ENCODE measurements around the gene MRC2.

The MRC2 gene

GRCh38 chr17:62713086-62713881, 85.8 kb downstream of the MRC2 start:
- H3F3A ChIP-seq (ENCODE audit: insufficient read depth, low read length), result no peaks in the 10 kb centered on the region
- TF ChIP-seq EZH2 (optimal IDR thresholded peaks at IDR 0.05; ENCODE audit: low read depth, low read length), result no peak
- no peak for TF ChIP-seq CTCF (IDR thresholded peaks at IDR 0.05; ENCODE audit: low read length)
- TF ChIP-seq EZH2phosphoT487 (IDR thresholded peaks at IDR 0.05; ENCODE audit: low read length), result no peak
- no peaks in the 10 kb centered on the region for H3K27me3 ChIP-seq (replicated peaks; ENCODE audit: insufficient read depth, low read length)
- no peaks in the 10 kb centered on the region for H3K4me1 ChIP-seq (ENCODE audit: low read length)
- H3K4me2 ChIP-seq (ENCODE audit: low read depth, low read length), result no peak overlapping the region
- no peaks in the 10 kb centered on the region for H4K20me1 ChIP-seq (ENCODE audit: insufficient read depth, low read length)
- H3K9me3 ChIP-seq (replicated peaks; ENCODE audit: insufficient read depth, low read length), result no peaks in the 10 kb centered on the region
- DNase-seq, result no peak
- no peak overlapping the region for H3K4me3 ChIP-seq (ENCODE audit: low read length)
- no peak overlapping the region for H2AFZ ChIP-seq (ENCODE audit: low read length)
- no peaks in the 10 kb centered on the region for H3K79me2 ChIP-seq (ENCODE audit: low read length)
- H3K36me3 ChIP-seq (replicated peaks; ENCODE audit: insufficient read depth, low read length), result no peaks in the 10 kb centered on the region
- H3K27ac ChIP-seq (ENCODE audit: low read length), result no peak overlapping the region
- H3K9ac ChIP-seq (ENCODE audit: low read length), result no peak overlapping the region
- H3K9me2 ChIP-seq (replicated peaks; ENCODE audit: insufficient read depth, low read length), result no peaks in the 10 kb centered on the region

- no peaks in the 10 kb centered on the region for H4K20me1 ChIP-seq (ENCODE audit: insufficient read depth, low read length)
- H3K79me2 ChIP-seq (ENCODE audit: low read length), result no peaks in the 10 kb centered on the region
- 0 out of 2 replicates have a peak, but pooled peaks cover 4% of the 10 kb centered on the region for H3K27me3 ChIP-seq (replicated peaks; ENCODE audit: insufficient read depth, low read length)
- H3F3A ChIP-seq (ENCODE audit: insufficient read depth, low read length), result no peaks in the 10 kb centered on the region
- no peak overlapping the region for H3K4me2 ChIP-seq (ENCODE audit: low read depth, low read length)
- no peak overlapping the region for H3K27ac ChIP-seq (ENCODE audit: low read length)
- no peak for TF ChIP-seq EZH2phosphoT487 (IDR thresholded peaks at IDR 0.05; ENCODE audit: low read length)
- TF ChIP-seq CTCF (IDR thresholded peaks at IDR 0.05; ENCODE audit: low read length), result no peak
- no peaks in the 10 kb centered on the region for H3K4me1 ChIP-seq (ENCODE audit: low read length)
- H3K9ac ChIP-seq (ENCODE audit: low read length), result no peak overlapping the region
- H2AFZ ChIP-seq (ENCODE audit: low read length), result no peak overlapping the region
- no peak overlapping the region for H3K4me3 ChIP-seq (ENCODE audit: low read length)
- H3K36me3 ChIP-seq (replicated peaks; ENCODE audit: insufficient read depth, low read length), result no peaks in the 10 kb centered on the region
- DNase-seq, result no peak
- H3K9me2 ChIP-seq (replicated peaks; ENCODE audit: insufficient read depth, low read length), result no peaks in the 10 kb centered on the region
- H3K9me3 ChIP-seq (replicated peaks; ENCODE audit: insufficient read depth, low read length), result no peaks in the 10 kb centered on the region
Observed at GRCh38 chr17:62714016-62714777, 86.7 kb downstream of the MRC2 start.

GRCh38 chr17:62715882-62716390, 88.5 kb downstream of the MRC2 start:
- DNase-seq, result no peak
- Histone ChIP-seq H3K27me3 (replicated peaks; ENCODE audit: insufficient read depth, low read length) (0 out of 2 replicates have a peak, but pooled peaks cover 4% of the 10 kb centered on the region), H3K9me3 (replicated peaks; ENCODE audit: insufficient read depth, low read length) (no peaks in the 10 kb centered on the region), H3K4me3 (ENCODE audit: low read length) (no peak overlapping the region), H3K27ac (ENCODE audit: low read length) (no peak overlapping the region), H3K36me3 (replicated peaks; ENCODE audit: insufficient read depth, low read length) (no peaks in the 10 kb centered on the region), H3K9me2 (replicated peaks; ENCODE audit: insufficient read depth, low read length) (no peaks in the 10 kb centered on the region), H3F3A (ENCODE audit: insufficient read depth, low read length) (no peaks in the 10 kb centered on the region), H3K79me2 (ENCODE audit: low read length) (no peaks in the 10 kb centered on the region), H2AFZ (ENCODE audit: low read length) (no peak overlapping the region), H4K20me1 (ENCODE audit: insufficient read depth, low read length) (no peaks in the 10 kb centered on the region), H3K4me2 (ENCODE audit: low read depth, low read length) (no peak overlapping the region), H3K4me1 (ENCODE audit: low read length) (no peaks in the 10 kb centered on the region), H3K9ac (ENCODE audit: low read length) (no peak overlapping the region)
- no peak for TF ChIP-seq EZH2phosphoT487 (IDR thresholded peaks at IDR 0.05; ENCODE audit: low read length)
- TF ChIP-seq EZH2 (optimal IDR thresholded peaks at IDR 0.05; ENCODE audit: low read depth, low read length), result no peak
- no peak for TF ChIP-seq CTCF (IDR thresholded peaks at IDR 0.05; ENCODE audit: low read length)

All from MM.1S (cell line).